ENCODE measurements around the gene ERBB4.
"Not testable (repeated sequence)": the region's sequence is repeated elsewhere in the genome, so short reads cannot be mapped to it uniquely, and the experiment has no call there.

ERBB4 gene

GRCh38 chr2:211534632-211535031 is 1004.0 kb downstream of the ERBB4 start:
- TF ChIP-seq, protein P1, sequence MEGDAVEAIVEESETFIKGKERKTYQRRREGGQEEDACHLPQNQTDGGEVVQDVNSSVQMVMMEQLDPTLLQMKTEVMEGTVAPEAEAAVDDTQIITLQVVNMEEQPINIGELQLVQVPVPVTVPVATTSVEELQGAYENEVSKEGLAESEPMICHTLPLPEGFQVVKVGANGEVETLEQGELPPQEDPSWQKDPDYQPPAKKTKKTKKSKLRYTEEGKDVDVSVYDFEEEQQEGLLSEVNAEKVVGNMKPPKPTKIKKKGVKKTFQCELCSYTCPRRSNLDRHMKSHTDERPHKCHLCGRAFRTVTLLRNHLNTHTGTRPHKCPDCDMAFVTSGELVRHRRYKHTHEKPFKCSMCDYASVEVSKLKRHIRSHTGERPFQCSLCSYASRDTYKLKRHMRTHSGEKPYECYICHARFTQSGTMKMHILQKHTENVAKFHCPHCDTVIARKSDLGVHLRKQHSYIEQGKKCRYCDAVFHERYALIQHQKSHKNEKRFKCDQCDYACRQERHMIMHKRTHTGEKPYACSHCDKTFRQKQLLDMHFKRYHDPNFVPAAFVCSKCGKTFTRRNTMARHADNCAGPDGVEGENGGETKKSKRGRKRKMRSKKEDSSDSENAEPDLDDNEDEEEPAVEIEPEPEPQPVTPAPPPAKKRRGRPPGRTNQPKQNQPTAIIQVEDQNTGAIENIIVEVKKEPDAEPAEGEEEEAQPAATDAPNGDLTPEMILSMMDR (conservative IDR thresholded peaks at IDR 0.05; ENCODE audit: low read length), result no peak
- no peak for DNase-seq (ENCODE audit: low read depth)
- no peak overlapping the region for H3K4me3 ChIP-seq (ENCODE audit: low read length)

DNA sequence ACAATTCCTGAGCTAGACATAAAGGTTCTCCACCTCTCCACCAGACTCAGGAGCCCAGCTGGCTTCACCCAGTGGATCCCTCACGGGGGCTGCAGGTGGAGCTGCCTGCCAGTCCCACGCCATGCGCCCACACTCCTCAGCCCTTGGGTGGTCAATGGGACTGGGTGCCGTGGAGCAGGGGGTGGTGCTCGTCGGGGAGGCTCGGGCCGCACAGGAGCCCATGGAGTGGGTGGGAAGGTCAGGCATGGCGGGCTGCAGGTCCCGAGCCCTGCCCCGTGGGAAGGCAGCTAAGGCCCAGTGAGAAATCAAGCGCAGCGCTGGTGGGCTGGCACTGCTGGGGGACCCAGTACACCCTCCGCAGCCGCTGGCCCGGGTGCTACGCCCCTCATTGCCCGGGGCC is 1014.4 kb downstream of the ERBB4 start:
- DNase-seq (ENCODE audit: low read depth), result not testable (repeated sequence)

DNA sequence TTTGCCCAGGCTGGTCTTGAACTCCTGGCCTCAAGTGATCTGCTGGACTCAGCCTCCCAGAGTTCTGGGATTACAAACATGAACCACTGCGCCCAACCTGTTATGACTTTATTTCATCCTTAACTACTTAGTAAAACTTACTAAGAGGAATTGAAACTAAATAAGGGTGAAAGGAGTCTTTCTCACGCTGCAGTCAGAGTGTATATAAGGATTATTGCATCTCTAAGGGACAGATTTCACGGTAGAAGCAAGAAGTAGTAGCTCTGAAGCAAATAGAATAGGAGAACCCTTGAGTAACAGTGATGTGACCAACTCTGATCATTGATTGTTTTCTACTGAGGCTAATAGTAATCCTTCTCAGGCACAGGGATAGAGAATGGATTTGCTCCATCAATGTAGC is 1022.1 kb downstream of the ERBB4 start:
- no peak for DNase-seq (ENCODE audit: low read depth)
- TF ChIP-seq, protein P1 (conservative IDR thresholded peaks at IDR 0.05; ENCODE audit: low read length), result no peak
- no peak overlapping the region for H3K4me3 ChIP-seq (ENCODE audit: low read length)

More for the DNA sequence above, 1014.4 kb downstream of the ERBB4 start:
- H3K4me3 ChIP-seq (ENCODE audit: low read length), result not testable (repeated sequence)

DNA sequence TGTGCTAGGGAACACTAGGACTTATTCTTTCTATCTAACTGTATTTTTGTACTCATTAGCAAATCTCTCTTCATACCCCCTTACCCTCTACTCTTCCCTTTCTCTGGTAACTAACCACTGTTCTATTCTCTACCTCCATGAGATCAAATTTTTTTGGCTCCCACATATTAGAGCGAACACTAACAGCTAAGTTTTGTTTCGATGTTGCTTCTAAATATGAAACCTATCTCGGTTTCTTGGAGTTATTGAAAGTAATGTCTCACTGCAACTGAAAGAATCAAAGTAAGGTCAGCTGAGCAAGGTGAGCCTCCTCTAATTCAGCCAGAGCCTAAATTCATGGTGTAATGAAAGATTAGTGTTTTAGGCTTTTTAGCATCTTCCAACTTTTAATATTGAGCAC is 1024.6 kb downstream of the ERBB4 start:
- TF ChIP-seq, protein P1 (conservative IDR thresholded peaks at IDR 0.05; ENCODE audit: low read length), result no peak
- H3K4me3 ChIP-seq (ENCODE audit: low read length), result no peak overlapping the region
- no peak for DNase-seq (ENCODE audit: low read depth)

DNA sequence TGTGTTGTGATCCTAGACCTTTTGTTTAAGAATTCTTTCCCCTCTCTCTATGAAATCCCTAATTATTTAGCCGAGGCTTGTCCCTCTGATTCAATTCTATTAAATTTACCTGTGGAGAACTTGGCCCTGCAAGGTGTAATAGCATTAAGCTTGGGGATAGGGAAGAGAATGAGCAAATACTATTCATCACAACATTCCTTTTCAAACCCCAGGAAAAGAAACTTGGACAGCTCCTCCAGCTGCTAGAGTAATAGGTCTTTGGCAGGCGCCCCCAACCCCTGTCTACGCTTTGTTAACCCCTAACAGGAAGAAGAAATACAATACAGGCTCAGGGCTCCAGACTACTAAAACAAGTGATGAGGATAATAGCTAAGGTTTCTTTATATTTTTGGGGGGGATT is 1025.2 kb downstream of the ERBB4 start:
- TF ChIP-seq, protein P1 (conservative IDR thresholded peaks at IDR 0.05; ENCODE audit: low read length), result no peak
- H3K4me3 ChIP-seq (ENCODE audit: low read length), result no peak overlapping the region
- DNase-seq (ENCODE audit: low read depth), result no peak

DNA sequence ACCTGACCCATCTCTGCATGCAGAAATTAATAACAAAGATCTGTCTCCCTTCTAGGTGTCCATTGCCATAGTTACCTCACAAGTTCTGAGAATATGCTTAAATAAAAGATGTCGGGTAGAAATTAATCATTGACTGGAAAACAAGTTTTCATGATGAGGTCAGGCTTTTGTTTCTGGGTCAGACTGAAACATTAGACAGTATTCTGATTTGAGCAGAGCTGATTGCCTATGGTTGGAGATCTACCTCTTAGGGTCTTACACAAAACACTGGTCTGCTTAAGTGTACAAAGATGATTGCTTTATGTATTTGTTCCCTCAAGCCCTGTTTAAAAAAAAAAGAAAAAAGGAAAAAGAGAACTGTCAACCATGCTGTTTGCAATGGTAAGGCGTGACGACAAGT is 1025.8 kb downstream of the ERBB4 start:
- TF ChIP-seq, protein P1 (conservative IDR thresholded peaks at IDR 0.05; ENCODE audit: low read length), result no peak
- no peak overlapping the region for H3K4me3 ChIP-seq (ENCODE audit: low read length)
- no peak for DNase-seq (ENCODE audit: low read depth)

GRCh38 chr2:211503856-211504255 is 1034.7 kb downstream of the ERBB4 start:
- TF ChIP-seq, protein P1 (conservative IDR thresholded peaks at IDR 0.05; ENCODE audit: low read length), result no peak
- H3K4me3 ChIP-seq (ENCODE audit: low read length), result no peak overlapping the region
- no peak for DNase-seq (ENCODE audit: low read depth)

GRCh38 chr2:211503198-211503597 is 1035.4 kb downstream of the ERBB4 start:
- TF ChIP-seq, protein P1 (conservative IDR thresholded peaks at IDR 0.05; ENCODE audit: low read length), result no peak
- no peak overlapping the region for H3K4me3 ChIP-seq (ENCODE audit: low read length)
- no peak for DNase-seq (ENCODE audit: low read depth)
